SK-N-MC (cell line): ENCODE results near the gene CRACR2A.

Experiments used
- DNase-seq: peaks from one replicate; pipeline ENCODE4 v3.0.0-alpha.2; 2011; ENCODE audit warnings: low read depth, low spot score
- H3K27ac ChIP-seq: fragments of 200-600 bp; sonication (generic); 2 replicates; pipeline ENCODE4 v1.5.1; 2016; ENCODE audit warnings: mixed run types
- H3K36me3 ChIP-seq: fragments of 200-600 bp; sonication (generic); 2 replicates; pipeline ENCODE4 v1.6.1; 2017; ENCODE audit warnings: antibody characterized with exemption, low read length, mixed read lengths; ENCODE audit not compliant: insufficient read depth
- H3K4me3 ChIP-seq: fragments of 200-600 bp; sonication (generic); 2 replicates; pipeline ENCODE4 v1.5.1; 2016
- H3K9ac ChIP-seq: fragments of 200-600 bp; sonication (generic); 2 replicates; pipeline ENCODE4 v1.8.0; 2017; ENCODE audit warnings: mixed run types, mixed read lengths; ENCODE audit not compliant: insufficient read length
- H3K9me3 ChIP-seq: fragments of 200-600 bp; sonication (generic); 2 replicates; pipeline ENCODE4 v1.6.1; 2017; ENCODE audit warnings: low read depth, mild to moderate bottlenecking, antibody characterized with exemption, low read length, moderate library complexity, mixed read lengths
- EZH2 ChIP-seq: fragments of 200-600 bp; sonication (generic); IDR thresholded peaks from one replicate; pipeline ENCODE4 v1.6.1; 2017; ENCODE audit warnings: antibody characterized with exemption
- FOXP2 ChIP-seq: optimal IDR thresholded peaks from 2 replicates; pipeline ENCODE3; 2011; ENCODE audit warnings: mild to moderate bottlenecking, moderate library complexity; ENCODE audit not compliant: insufficient read depth; ENCODE audit errors: extremely low read length, control extremely low read depth
- POLR2AphosphoS5 ChIP-seq: IDR thresholded peaks from 2 replicates; pipeline ENCODE4 v1.6.1; 2012; ENCODE audit warnings: mild to moderate bottlenecking, low read depth, low read length, borderline replicate concordance

CRACR2A gene

DNA sequence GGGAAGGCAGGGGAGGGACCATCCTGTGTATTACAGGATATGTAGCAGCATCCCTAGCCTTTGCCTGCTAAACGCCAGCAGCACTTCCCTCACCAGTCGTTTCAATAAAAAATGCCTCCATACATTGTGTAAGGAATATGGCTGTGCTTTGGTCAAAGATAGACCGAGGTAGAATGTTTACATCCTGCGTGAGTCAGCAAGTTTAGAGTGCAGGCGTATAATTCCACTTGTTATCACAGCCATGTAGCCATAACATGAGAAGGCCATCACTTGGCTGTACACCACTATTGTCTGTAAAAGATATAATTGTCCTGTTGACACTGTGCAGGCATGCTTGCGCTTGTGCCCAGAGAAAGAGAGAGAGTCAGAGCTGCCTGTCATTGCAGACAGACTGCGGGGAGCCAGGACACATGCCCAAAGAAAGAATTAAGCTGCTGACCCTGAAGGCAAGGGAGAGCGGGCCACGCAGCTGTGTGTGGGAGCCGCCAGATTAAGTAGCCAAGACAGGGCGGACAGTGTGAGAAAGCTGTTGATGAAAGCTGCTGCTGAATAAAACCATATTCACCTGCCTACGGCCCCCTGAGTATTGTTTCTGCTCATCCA is 68.4 kb downstream of the CRACR2A start:
- Histone ChIP-seq H3K36me3 (no peaks in the 10 kb centered on the region), H3K27ac (no peak overlapping the region)
- DNase-seq, result no peak

DNA sequence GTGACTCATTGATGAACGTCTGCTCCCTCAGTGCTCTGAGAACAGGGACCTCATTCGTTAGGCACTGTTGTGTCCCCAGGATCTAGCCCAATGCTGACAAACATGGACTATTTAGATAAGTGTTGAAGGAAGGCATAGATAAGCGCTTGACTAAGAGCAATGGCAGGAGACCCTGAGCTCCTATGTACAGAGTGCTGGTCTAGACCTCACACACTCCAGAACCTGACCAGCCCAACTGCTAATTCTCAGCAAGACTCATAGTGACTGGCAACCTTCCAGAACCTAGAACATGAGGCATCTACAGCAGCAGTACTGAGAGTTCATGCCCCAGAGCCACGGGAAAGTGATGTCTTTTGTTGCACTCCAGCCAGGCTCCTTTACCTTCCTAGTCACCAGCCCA is 69.2 kb downstream of the CRACR2A start:
- Histone ChIP-seq H3K36me3 (no peaks in the 10 kb centered on the region), H3K27ac (no peak overlapping the region), H3K9me3 (no peaks in the 10 kb centered on the region), H3K9ac (no peak overlapping the region), H3K4me3 (no peak overlapping the region)
- no peak for DNase-seq
- TF ChIP-seq EZH2 (no peak), FOXP2 (no peak), POLR2AphosphoS5 (no peak)

More for the DNA sequence above, 68.4 kb downstream of the CRACR2A start:
- H3K9ac ChIP-seq, result no peak overlapping the region
- no peak overlapping the region for H3K4me3 ChIP-seq
- no peaks in the 10 kb centered on the region for H3K9me3 ChIP-seq
- no peak for TF ChIP-seq EZH2
- no peak for TF ChIP-seq POLR2AphosphoS5
- no peak for TF ChIP-seq FOXP2

DNA sequence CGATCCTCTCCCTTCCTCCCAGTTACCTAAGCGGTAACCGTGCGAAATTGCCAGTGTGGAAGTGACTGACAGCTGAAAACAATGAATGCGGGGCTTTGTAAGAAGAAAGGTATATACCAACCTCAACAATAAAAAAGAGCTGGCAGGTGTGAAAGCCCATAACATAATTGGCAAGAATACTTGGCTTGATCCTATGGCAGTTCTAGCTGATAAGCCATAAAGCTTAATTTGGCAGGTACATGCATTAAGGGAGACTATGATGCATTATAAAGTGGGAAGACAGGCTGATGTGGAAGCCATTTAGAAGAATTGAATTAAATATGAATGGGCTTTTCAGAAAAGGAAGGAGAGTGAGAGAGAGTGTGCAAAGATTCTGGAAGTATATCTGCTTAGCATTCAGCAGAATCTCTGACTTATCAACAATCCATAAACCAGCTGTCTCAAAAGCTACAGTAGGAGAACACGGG is 71.3 kb downstream of the CRACR2A start:
- Histone ChIP-seq H3K36me3 (no peaks in the 10 kb centered on the region), H3K9ac (no peak overlapping the region), H3K4me3 (no peak overlapping the region), H3K27ac (no peak overlapping the region), H3K9me3 (no peaks in the 10 kb centered on the region)
- no peak for DNase-seq
- no peak for TF ChIP-seq EZH2
- TF ChIP-seq POLR2AphosphoS5, result no peak
- TF ChIP-seq FOXP2, result no peak

DNA sequence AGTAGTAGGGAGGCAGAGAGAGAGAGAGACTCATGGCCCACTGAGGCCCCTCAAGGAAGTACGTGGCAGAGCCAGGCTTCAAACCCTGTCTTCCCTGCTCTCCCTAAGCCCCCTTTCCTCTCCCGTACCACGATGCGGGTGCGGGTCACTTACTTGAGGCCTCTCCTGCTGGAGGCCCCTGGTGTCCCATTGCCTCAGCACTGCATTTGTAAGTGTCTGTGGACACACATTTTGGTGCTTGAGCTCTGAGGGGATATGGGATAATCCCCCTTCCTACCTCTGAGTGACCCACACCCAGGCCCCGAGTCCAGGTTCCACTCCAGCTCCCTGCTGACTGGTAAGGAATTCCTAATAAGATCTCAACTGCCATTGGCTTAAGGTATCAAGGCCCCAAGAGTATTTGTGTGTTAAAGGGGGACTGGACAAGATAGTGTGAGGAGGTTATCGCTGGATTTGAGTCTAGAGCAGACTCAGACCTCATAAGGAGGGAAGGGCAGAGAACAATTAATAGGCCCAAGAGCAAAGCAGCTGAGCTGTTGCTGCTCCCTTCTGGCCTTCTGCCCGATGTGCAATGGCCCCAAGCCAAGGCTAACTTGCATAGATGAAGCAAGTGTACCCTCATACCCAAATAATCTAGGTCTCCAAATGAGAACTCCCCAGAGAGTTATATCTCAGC is 71.9 kb downstream of the CRACR2A start:
- H3K9me3 ChIP-seq, result no peaks in the 10 kb centered on the region
- H3K36me3 ChIP-seq, result no peaks in the 10 kb centered on the region
- no peak for DNase-seq
- no peak overlapping the region for H3K27ac ChIP-seq
- H3K4me3 ChIP-seq, result no peak overlapping the region
- H3K9ac ChIP-seq, result no peak overlapping the region
- TF ChIP-seq POLR2AphosphoS5 (no peak), FOXP2 (no peak), EZH2 (no peak)

DNA sequence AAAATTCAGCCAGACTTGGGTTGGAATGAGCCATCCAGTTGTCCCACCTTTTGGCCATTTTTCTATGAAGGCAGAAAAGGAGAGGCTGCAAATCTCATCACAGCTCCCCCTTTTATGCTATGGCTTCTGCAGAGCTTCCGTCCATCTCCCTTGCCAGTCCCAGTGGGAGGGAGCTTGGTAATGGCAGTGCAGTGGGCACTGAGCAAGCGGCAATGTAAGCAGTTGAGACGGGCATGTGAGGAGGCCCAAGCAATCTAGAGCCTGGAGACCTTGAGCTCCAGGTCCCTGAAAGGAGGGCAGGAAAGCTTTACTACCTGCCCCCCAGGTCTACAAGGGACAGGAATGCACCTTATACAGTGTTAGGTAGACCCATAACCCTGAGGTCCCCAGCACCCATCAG is 73.1 kb downstream of the CRACR2A start:
- Histone ChIP-seq H3K9ac (no peak overlapping the region), H3K27ac (no peak overlapping the region), H3K9me3 (no peaks in the 10 kb centered on the region), H3K36me3 (no peaks in the 10 kb centered on the region), H3K4me3 (no peak overlapping the region)
- TF ChIP-seq EZH2 (no peak), FOXP2 (no peak), POLR2AphosphoS5 (no peak)
- DNase-seq, result no peak

- H3K27ac ChIP-seq, result no peak overlapping the region
- H3K9me3 ChIP-seq, result no peaks in the 10 kb centered on the region
- no peak for DNase-seq
- H3K9ac ChIP-seq, result no peak overlapping the region
- TF ChIP-seq FOXP2, result no peak
- no peak for TF ChIP-seq EZH2
- TF ChIP-seq POLR2AphosphoS5, result no peak
- H3K4me3 ChIP-seq, result no peak overlapping the region
- H3K36me3 ChIP-seq, result no peaks in the 10 kb centered on the region
Measured at GRCh38 chr12:3677609-3678008, 75.3 kb downstream of the CRACR2A start.

GRCh38 chr12:3673981-3674708 is 78.8 kb downstream of the CRACR2A start:
- Histone ChIP-seq H3K36me3 (no peaks in the 10 kb centered on the region), H3K27ac (no peak overlapping the region), H3K9ac (no peak overlapping the region), H3K9me3 (no peaks in the 10 kb centered on the region), H3K4me3 (no peak overlapping the region)
- DNase-seq, result no peak
- TF ChIP-seq EZH2 (no peak), FOXP2 (no peak), POLR2AphosphoS5 (no peak)

- Histone ChIP-seq H3K27ac (no peak overlapping the region), H3K36me3 (no peaks in the 10 kb centered on the region)
Measured at GRCh38 chr12:3672113-3672509, 80.8 kb downstream of the CRACR2A start.

More at GRCh38 chr12:3672113-3672509, 80.8 kb downstream of the CRACR2A start:
- H3K4me3 ChIP-seq, result no peak overlapping the region
- DNase-seq, result no peak
- no peak for TF ChIP-seq FOXP2
- TF ChIP-seq EZH2, result no peak
- no peak for TF ChIP-seq POLR2AphosphoS5
- H3K9me3 ChIP-seq, result no peaks in the 10 kb centered on the region
- H3K9ac ChIP-seq, result no peak overlapping the region
